Central memory CD4-positive, alpha-beta T cell (primary cell): ENCODE measurements around the gene CHAC1.
A peak's percentile ranks its signal among the peaks of the same experiment; 100 is the strongest.

Source experiments
- DNase-seq: peaks from one replicate; pipeline ENCODE4 v3.0.0; 2022
- total RNA-seq, 3 experiments: gene quantifications; one replicate each; lab custom pipeline; 2026; lab: John Stamatoyannopoulos, UW

CHAC1 gene
- total RNA-seq, result 1.7 to 29.4 (median 13.1) reads per million in 3 experiments

GRCh38 chr15:40952901-40953712, at the start of gene CHAC1:
Gene CHAC1, plus strand, starts transcription at chr15:40953471. Its CDS starts 113 bp downstream, at chr15:40953584.
- DNase-seq, result peak; percentile 93

GRCh38 chr15:40904552-40905201, 48.6 kb upstream of the CHAC1 start:
- DNase-seq, result no peak

GRCh38 chr15:40906091-40906990, 46.9 kb upstream of the CHAC1 start:
- peak; percentile 63 for DNase-seq

- peak; percentile 54 for DNase-seq
Measured at GRCh38 chr15:40906991-40907802, 46.1 kb upstream of the CHAC1 start.

- DNase-seq, result no peak
Measured at GRCh38 chr15:40908095-40908494, 45.2 kb upstream of the CHAC1 start.

GRCh38 chr15:40909662-40910630, 43.3 kb upstream of the CHAC1 start:
- no peak for DNase-seq

- DNase-seq, result no peak
Measured at GRCh38 chr15:40911141-40911540, 42.1 kb upstream of the CHAC1 start.

GRCh38 chr15:40911693-40912092, 41.6 kb upstream of the CHAC1 start:
- DNase-seq, result no peak

- DNase-seq, result no peak
Measured at GRCh38 chr15:40912478-40912877, 40.8 kb upstream of the CHAC1 start.

- DNase-seq, result no peak
Measured at GRCh38 chr15:40914013-40914412, 39.3 kb upstream of the CHAC1 start.

GRCh38 chr15:40914486-40914885, 38.8 kb upstream of the CHAC1 start:
- no peak for DNase-seq

- no peak for DNase-seq
Measured at GRCh38 chr15:40915116-40915661, 38.1 kb upstream of the CHAC1 start.

GRCh38 chr15:40915679-40916078, 37.6 kb upstream of the CHAC1 start:
- DNase-seq, result no peak

GRCh38 chr15:40917585-40917984, 35.7 kb upstream of the CHAC1 start:
- DNase-seq, result no peak

GRCh38 chr15:40918146-40918798, 35.0 kb upstream of the CHAC1 start:
- no peak for DNase-seq

GRCh38 chr15:40918799-40919392, 34.4 kb upstream of the CHAC1 start:
- no peak for DNase-seq

GRCh38 chr15:40921949-40922607, 31.2 kb upstream of the CHAC1 start:
- DNase-seq, result no peak

- no peak for DNase-seq
Measured at GRCh38 chr15:40922608-40923005, 30.7 kb upstream of the CHAC1 start.

- no peak for DNase-seq
Measured at GRCh38 chr15:40923551-40923950, 29.7 kb upstream of the CHAC1 start.
